Measurements from ENCODE around the gene ITGA2. TPM values are rescaled to one million over a fixed set of nuclear protein-coding genes. Genes with fewer than 3 reads are reported as not detected.
"Not testable (repeated sequence)": the region's sequence is repeated elsewhere in the genome, so short reads cannot be mapped to it uniquely, and the experiment has no call there.

The ITGA2 gene
- total RNA-seq = 38.4 and 63.5 TPM in 2 replicates

GRCh38 chr5:52989025-52989780, at the start of gene ITGA2:
TSS of gene ITGA2 (plus strand) at chr5:52989352. CDS start at chr5:52989469, 117 bp downstream.
- DNase-seq (ENCODE audit: low read depth in 2 of 2) = peak in 1 of 2 donors; percentile 70

DNA sequence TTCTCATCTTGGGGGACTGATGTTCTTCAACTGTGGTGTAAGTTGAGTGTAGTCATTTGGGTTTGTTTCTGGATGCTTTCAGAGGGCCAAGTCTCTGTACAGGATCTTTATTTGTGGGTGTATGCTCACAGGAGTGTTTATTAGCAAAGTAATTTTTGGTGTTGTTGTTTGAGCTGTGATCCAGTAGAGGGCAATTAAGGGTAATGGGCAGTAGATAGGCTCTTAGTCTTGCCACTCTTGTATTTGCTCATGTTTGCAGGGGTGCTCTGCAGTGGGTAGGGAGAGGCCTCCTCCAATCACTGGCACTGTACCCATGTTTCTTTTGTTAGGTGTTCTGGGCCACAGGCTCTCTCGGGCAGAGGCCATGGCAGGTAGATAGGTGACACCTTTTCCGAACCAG, 45.9 kb upstream of the ITGA2 start:
- DNase-seq (ENCODE audit: low read depth in 2 of 2) = peak in 1 of 2 donors; percentile 37

DNA sequence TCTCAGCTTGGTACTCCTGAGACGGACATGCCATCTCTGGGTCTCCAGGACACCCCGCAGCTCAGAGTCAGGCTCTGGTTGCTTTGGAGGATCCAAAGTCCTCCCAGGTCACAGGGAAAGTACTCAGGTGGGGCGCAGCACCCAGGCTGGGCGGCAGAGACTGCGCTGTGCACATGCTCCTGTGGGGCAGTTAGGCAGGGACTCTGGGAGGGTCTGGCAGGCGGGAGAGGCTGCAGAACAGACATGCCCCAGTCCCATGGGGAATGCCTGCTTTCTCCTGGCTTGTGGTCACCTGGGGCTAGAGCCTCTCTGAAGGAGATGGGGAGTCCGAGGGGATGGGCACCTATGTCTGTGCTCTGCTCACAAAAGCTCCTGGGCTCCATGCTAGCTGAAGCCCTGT, 45.3 kb upstream of the ITGA2 start:
- DNase-seq (ENCODE audit: low read depth in 2 of 2) = no peak

- no peak for DNase-seq (ENCODE audit: low read depth in 2 of 2)
Measured at GRCh38 chr5:52945040-52945439, 44.1 kb upstream of the ITGA2 start.

DNA sequence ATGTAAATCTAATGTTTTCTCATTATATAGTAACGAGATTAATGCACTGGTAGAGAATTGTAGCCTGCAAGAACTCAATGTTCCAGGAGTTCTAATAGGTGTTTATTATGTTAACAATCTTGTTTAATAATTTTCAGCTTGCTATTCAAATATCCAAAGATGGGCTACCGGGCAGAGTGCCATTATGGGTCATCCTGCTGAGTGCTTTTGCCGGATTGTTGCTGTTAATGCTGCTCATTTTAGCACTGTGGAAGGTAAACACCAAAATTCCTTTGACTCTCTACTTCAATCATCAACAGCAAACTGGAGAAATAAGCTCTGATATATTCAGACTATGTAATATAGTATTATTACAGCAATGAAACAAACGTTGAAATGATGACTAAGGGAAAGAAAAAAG, 41.9 kb upstream of the ITGA2 start:
- DNase-seq (ENCODE audit: low read depth in 2 of 2) = peak in 1 of 2 donors; percentile 55

DNA sequence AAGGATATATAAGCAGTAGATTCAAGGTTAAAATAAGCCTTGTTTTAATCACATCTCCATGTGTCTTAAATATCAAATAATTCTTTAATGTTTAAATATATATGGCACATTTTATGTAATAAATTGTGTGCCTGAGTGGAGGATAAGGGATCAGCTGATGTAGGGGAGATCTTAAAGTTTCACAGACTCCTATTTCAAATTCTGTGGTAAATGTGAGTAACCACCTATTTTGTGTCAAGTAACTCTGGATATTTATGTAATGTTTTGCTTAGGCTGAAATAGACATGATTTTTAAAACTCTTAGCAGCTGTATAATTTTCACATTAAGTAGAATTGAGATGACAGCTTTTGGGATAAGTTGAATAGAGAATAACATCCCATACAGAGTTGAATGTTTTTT, 41.3 kb upstream of the ITGA2 start:
- no peak for DNase-seq (ENCODE audit: low read depth in 2 of 2)

DNA sequence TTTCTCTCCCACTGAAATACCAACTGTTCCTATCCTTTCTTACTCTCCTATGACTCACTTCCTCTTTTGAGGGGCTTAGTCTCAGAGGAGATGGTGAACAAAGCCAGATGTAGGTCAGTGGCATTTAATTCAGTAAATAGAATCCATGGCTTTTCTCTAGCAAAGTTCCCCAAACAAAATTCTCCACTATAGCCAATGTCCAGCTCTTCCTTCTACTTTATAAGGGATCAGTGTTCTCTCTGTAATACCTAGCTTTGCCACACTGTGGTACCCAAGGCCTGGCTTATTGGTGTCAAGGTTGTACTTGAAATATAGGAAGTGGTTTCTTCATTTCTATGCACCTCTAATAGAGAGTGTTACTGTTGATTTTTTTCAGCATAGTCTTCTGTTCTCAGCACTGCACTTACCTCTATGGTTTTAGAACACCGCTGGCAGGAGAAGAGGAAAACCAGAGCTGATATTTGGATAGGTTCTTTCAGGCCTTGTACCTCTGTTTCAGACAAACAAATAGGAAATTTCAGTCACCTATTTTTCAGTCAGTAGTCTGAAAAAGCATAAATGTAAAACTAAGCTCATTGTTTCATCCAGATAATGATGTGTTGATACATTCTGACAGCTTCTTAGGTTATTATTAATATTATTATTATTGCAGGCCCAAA, 40.6 kb upstream of the ITGA2 start:
- DNase-seq (ENCODE audit: low read depth in 2 of 2) = peak; percentile 77 to 90

- no peak for DNase-seq (ENCODE audit: low read depth in 2 of 2)
Measured at GRCh38 chr5:52950686-52951085, 38.5 kb upstream of the ITGA2 start.

- DNase-seq (ENCODE audit: low read depth in 2 of 2) = no peak
Measured at GRCh38 chr5:52952483-52952882, 36.7 kb upstream of the ITGA2 start.

- no peak for DNase-seq (ENCODE audit: low read depth in 2 of 2)
Measured at GRCh38 chr5:52956014-52956413, 33.1 kb upstream of the ITGA2 start.

GRCh38 chr5:52956915-52957747, 32.0 kb upstream of the ITGA2 start:
- DNase-seq (ENCODE audit: low read depth in 2 of 2) = no peak

DNA sequence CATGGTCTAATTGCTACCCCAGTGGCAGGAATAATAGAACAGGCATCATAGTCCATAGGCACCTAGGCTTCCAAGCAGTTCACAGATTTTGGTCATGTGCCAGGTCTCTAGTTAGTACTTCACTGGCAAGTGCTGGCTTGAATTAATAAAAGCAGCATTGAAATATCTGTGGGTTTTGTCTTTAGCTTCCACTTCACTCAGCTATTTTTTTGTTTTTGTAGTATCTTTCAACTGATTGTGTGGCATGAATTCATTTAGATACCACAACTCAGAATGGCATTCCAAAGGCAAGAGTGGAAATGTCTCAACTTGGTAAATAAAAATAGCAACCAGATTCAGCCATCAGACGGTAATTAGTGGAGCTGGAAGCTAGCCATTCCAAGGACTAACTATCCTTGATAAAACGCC, 27.9 kb upstream of the ITGA2 start:
- DNase-seq (ENCODE audit: low read depth in 2 of 2) = no peak

GRCh38 chr5:52963636-52964035, 25.5 kb upstream of the ITGA2 start:
- DNase-seq (ENCODE audit: low read depth in 2 of 2) = no peak

DNA sequence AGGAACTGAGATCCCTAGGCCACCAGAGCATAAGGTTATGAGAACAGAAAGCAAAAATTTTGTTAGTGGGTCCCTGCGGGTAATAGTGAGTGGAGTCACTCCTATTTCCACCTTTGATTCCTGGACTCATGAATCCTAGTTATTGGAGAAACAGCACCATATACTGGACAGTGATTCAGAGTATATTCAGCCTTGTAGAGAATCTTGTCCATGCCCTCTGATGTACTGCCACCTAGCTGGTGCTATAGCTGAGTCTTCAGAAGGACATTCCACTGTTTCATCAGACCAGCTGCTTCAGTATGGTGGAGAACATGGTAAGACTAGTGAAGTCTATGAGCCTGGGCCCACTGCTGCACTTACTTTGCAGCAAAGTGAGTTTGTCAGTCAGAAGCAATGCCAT, 25.0 kb upstream of the ITGA2 start:
- no peak for DNase-seq (ENCODE audit: low read depth in 2 of 2)

GRCh38 chr5:52976157-52976556, 13.0 kb upstream of the ITGA2 start:
- DNase-seq (ENCODE audit: low read depth in 2 of 2) = not testable (repeated sequence)

GRCh38 chr5:52977264-52977897, 11.8 kb upstream of the ITGA2 start:
- no peak for DNase-seq (ENCODE audit: low read depth in 2 of 2)

DNA sequence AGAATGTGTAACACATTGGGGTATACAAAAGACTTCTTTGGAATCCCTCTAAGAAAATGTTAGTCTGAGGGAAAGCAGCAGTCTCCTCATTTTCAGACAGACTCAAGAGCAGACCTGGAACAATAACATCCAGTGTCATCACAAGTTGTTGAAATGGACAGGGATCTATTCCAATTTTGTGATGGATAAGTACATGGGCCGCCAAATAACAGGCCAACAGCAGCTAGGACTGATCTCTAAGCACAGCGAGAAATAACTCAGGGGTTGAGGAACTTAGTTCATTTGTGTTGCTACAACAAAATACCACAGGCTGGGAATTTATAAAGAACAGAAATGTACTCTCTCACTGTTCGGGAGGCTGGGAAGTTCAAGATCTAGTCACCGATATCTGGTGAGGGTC, 7.6 kb upstream of the ITGA2 start:
- no peak for DNase-seq (ENCODE audit: low read depth in 2 of 2)

- peak in 1 of 2 donors; percentile 80 for DNase-seq (ENCODE audit: low read depth in 2 of 2)
Measured at GRCh38 chr5:52983731-52984636, 5.2 kb upstream of the ITGA2 start.

DNA sequence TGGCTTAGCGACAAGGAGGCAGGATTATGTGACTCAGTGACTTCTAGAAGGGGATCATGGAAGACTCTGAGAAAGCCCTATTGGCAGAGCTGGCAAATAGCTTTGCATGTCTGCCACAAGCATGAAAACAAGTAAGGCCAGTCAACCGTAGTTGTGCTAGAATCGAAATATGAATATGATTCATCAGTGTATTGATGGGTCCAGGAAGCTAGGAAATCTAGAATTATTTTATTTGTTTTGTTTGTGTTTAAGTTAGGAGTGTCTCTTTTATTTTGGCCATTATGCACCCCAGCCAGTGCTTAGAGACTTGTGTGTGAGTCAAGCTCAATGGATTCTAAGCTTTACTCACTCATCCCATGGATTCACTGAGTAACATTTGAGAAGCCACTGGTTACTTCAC, 3.8 kb upstream of the ITGA2 start:
- peak in 1 of 2 donors; percentile 41 for DNase-seq (ENCODE audit: low read depth in 2 of 2)

GRCh38 chr5:52987711-52988331, 1.3 kb upstream of the ITGA2 start:
- peak in 1 of 2 donors; percentile 90 for DNase-seq (ENCODE audit: low read depth in 2 of 2)
